Trophoblast cell (in vitro differentiated cells and primary cell): ENCODE results near the gene ENTHD1.

Experiments
- DNase-seq, 2 donors: peaks; one replicate each; pipeline ENCODE4 v3.0.0-alpha.2; 2016
- H2AFZ ChIP-seq: 2 replicates; pipeline ENCODE4 v1.6.1; 2013; ENCODE audit warnings: low read length, moderate library complexity, mild to moderate bottlenecking; ENCODE audit not compliant: insufficient read depth, poor library complexity
- H2AK5ac ChIP-seq: 2 replicates; pipeline ENCODE4 v1.6.1; 2013; ENCODE audit warnings: mild to moderate bottlenecking, low read length
- H2BK120ac ChIP-seq: 2 replicates; pipeline ENCODE4 v1.6.1; 2013; ENCODE audit warnings: low read length, mild to moderate bottlenecking, moderate library complexity; ENCODE audit not compliant: insufficient read depth, poor library complexity
- H2BK12ac ChIP-seq: 2 replicates; pipeline ENCODE4 v1.6.1; 2013; ENCODE audit warnings: mild to moderate bottlenecking, low read length, moderate library complexity
- H2BK5ac ChIP-seq: 2 replicates; pipeline ENCODE4 v1.6.1; 2013; ENCODE audit warnings: low read length, low read depth, moderate library complexity, mild to moderate bottlenecking; ENCODE audit not compliant: poor library complexity
- H3K14ac ChIP-seq: 2 replicates; pipeline ENCODE4 v1.6.1; 2013; ENCODE audit warnings: mild to moderate bottlenecking, low read length
- H3K18ac ChIP-seq: 2 replicates; pipeline ENCODE4 v1.6.1; 2013; ENCODE audit warnings: mild to moderate bottlenecking, low read length
- H3K23ac ChIP-seq: 2 replicates; pipeline ENCODE4 v1.6.1; 2013; ENCODE audit warnings: low read length
- H3K27ac ChIP-seq: 2 replicates; pipeline ENCODE4 v1.5.1; 2013; ENCODE audit warnings: low read depth, mild to moderate bottlenecking, inconsistent platforms, low read length, moderate library complexity
- H3K27me3 ChIP-seq: 2 replicates; pipeline ENCODE4 v1.6.1; 2013; ENCODE audit warnings: inconsistent platforms, mild to moderate bottlenecking, low read length, moderate library complexity; ENCODE audit not compliant: insufficient read depth
- H3K36me3 ChIP-seq, 2 experiments: 1 replicate in 1 of 2; 2 replicates in 1 of 2; pipeline ENCODE4 v1.6.1; 2013; ENCODE audit warnings: low read length in 2 of 2, mild to moderate bottlenecking in 2 of 2, moderate library complexity in 1 of 2; ENCODE audit not compliant: insufficient read depth in 2 of 2, control insufficient read depth in 1 of 2
- H3K4ac ChIP-seq: 2 replicates; pipeline ENCODE4 v1.6.1; 2013; ENCODE audit warnings: low read depth, mild to moderate bottlenecking, low read length, moderate library complexity
- H3K4me1 ChIP-seq, 2 experiments: 1 replicate in 1 of 2; 2 replicates in 1 of 2; pipeline ENCODE4 v1.6.1; 2013; ENCODE audit warnings: low read length in 2 of 2, mild to moderate bottlenecking in 2 of 2, moderate library complexity in 1 of 2; ENCODE audit not compliant: insufficient read depth in 2 of 2, control insufficient read depth in 1 of 2
- H3K4me2 ChIP-seq: 2 replicates; pipeline ENCODE4 v1.6.1; 2013; ENCODE audit warnings: inconsistent platforms, mild to moderate bottlenecking, low read length, moderate library complexity
- H3K4me3 ChIP-seq: 2 replicates; pipeline ENCODE4 v1.5.1; 2013; ENCODE audit warnings: mild to moderate bottlenecking, low read depth, low read length, inconsistent platforms
- H3K79me1 ChIP-seq: one replicate; pipeline ENCODE4 v1.6.1; 2013; ENCODE audit warnings: low read length
- H3K79me2 ChIP-seq: 2 replicates; pipeline ENCODE4 v1.6.1; 2013; ENCODE audit warnings: low read length, mild to moderate bottlenecking; ENCODE audit not compliant: control insufficient read depth, insufficient read depth, poor library complexity
- H3K9ac ChIP-seq: 2 replicates; pipeline ENCODE4 v1.6.1; 2013; ENCODE audit warnings: mild to moderate bottlenecking, low read length
- H3K9me3 ChIP-seq: 2 replicates; pipeline ENCODE4 v1.6.1; 2013; ENCODE audit warnings: low read depth, mild to moderate bottlenecking, control low read depth, inconsistent platforms, low read length; ENCODE audit not compliant: insufficient read depth
- H4K12ac ChIP-seq: 2 replicates; pipeline ENCODE4 v1.6.1; 2013; ENCODE audit warnings: low read depth, mild to moderate bottlenecking, low read length, moderate library complexity
- H4K8ac ChIP-seq: 2 replicates; pipeline ENCODE4 v1.6.1; 2013; ENCODE audit warnings: low read depth, mild to moderate bottlenecking, low read length, moderate library complexity
- H4K91ac ChIP-seq: one replicate; pipeline ENCODE4 v1.6.1; 2013; ENCODE audit warnings: low read depth, mild to moderate bottlenecking, low read length, moderate library complexity
- WGBS: extraction: QIAGEN DNeasy Blood & Tissue Kit; methylation state at CpG from one replicate; pipeline ENCODE4 v1.1.7; 2013; ENCODE audit warnings: missing lambda C conversion rate; ENCODE audit not compliant: insufficient read length, insufficient coverage; ENCODE audit errors: extremely low coverage; 5-methylcytosine and 5-hydroxymethylcytosine counted together

The ENTHD1 gene

GRCh38 chr22:39917197-39917643, 23.7 kb upstream of the ENTHD1 start:
- Histone ChIP-seq H4K12ac (no peak overlapping the region), H3K27me3 (no peaks in the 10 kb centered on the region), H3K4ac (no peak overlapping the region), H3K14ac (no peak overlapping the region), H2AFZ (no peak overlapping the region), H3K9ac (no peak overlapping the region), H3K79me1 (no peaks in the 10 kb centered on the region), H4K91ac (no peak overlapping the region), H3K36me3 (no peaks in the 10 kb centered on the region), H2BK5ac (no peak overlapping the region), H2BK120ac (no peak overlapping the region), H3K4me2 (no peak overlapping the region), H4K8ac (no peak overlapping the region), H3K4me3 (no peak overlapping the region), H2BK12ac (no peak overlapping the region), H3K79me2 (no peaks in the 10 kb centered on the region), H3K4me1 (no peaks in the 10 kb centered on the region), H3K18ac (no peak overlapping the region), H3K23ac (no peak overlapping the region), H3K9me3 (no peaks in the 10 kb centered on the region), H2AK5ac (no peak overlapping the region), H3K27ac (no peak overlapping the region)
- no peak for DNase-seq
- no CpG with 5 or more reads among the region's 5 CpGs for WGBS

- Histone ChIP-seq H3K79me1 (no peaks in the 10 kb centered on the region), H3K79me2 (no peaks in the 10 kb centered on the region), H3K4me2 (no peak overlapping the region), H3K4me3 (no peak overlapping the region), H2BK12ac (no peak overlapping the region), H3K23ac (no peak overlapping the region), H3K14ac (no peak overlapping the region), H4K8ac (no peak overlapping the region), H3K27ac (no peak overlapping the region), H2AK5ac (no peak overlapping the region), H3K4ac (no peak overlapping the region), H3K27me3 (no peaks in the 10 kb centered on the region), H3K9ac (no peak overlapping the region), H4K12ac (no peak overlapping the region), H3K18ac (no peak overlapping the region), H4K91ac (no peak overlapping the region), H2BK5ac (no peak overlapping the region), H3K36me3 (no peaks in the 10 kb centered on the region), H3K4me1 (no peaks in the 10 kb centered on the region), H2BK120ac (no peak overlapping the region), H2AFZ (no peak overlapping the region), H3K9me3 (no peaks in the 10 kb centered on the region)
- no peak for DNase-seq
- no CpG with 5 or more reads among the region's 3 CpGs for WGBS
Measured at GRCh38 chr22:39916496-39916895, 22.9 kb upstream of the ENTHD1 start.

GRCh38 chr22:39915295-39915726, 21.8 kb upstream of the ENTHD1 start:
- no peak overlapping the region for H3K4me3 ChIP-seq
- H3K9ac ChIP-seq: no peak overlapping the region
- no peak overlapping the region for H3K14ac ChIP-seq
- H2AFZ ChIP-seq: no peak overlapping the region
- H3K27me3 ChIP-seq: no peaks in the 10 kb centered on the region
- no peaks in the 10 kb centered on the region for H3K79me1 ChIP-seq
- no peak overlapping the region for H3K18ac ChIP-seq
- H2BK5ac ChIP-seq: no peak overlapping the region
- H2BK120ac ChIP-seq: no peak overlapping the region
- H4K8ac ChIP-seq: no peak overlapping the region
- DNase-seq: no peak
- no peak overlapping the region for H3K4me2 ChIP-seq
- H4K91ac ChIP-seq: no peak overlapping the region
- no peak overlapping the region for H4K12ac ChIP-seq
- H3K9me3 ChIP-seq: no peaks in the 10 kb centered on the region
- no CpG with 5 or more reads among the region's 4 CpGs for WGBS
- H3K36me3 ChIP-seq: no peaks in the 10 kb centered on the region
- no peak overlapping the region for H2AK5ac ChIP-seq
- no peak overlapping the region for H3K27ac ChIP-seq
- H3K4me1 ChIP-seq: no peaks in the 10 kb centered on the region
- no peaks in the 10 kb centered on the region for H3K79me2 ChIP-seq
- H3K23ac ChIP-seq: no peak overlapping the region
- H3K4ac ChIP-seq: no peak overlapping the region
- no peak overlapping the region for H2BK12ac ChIP-seq

- H4K8ac ChIP-seq: no peak overlapping the region
- H2BK120ac ChIP-seq: no peak overlapping the region
- H2AK5ac ChIP-seq: no peak overlapping the region
- no peaks in the 10 kb centered on the region for H3K79me2 ChIP-seq
- H3K4me2 ChIP-seq: no peak overlapping the region
- H3K18ac ChIP-seq: no peak overlapping the region
- no peak overlapping the region for H3K23ac ChIP-seq
- no peak overlapping the region for H4K91ac ChIP-seq
- no peaks in the 10 kb centered on the region for H3K79me1 ChIP-seq
- DNase-seq: no peak
- no peaks in the 10 kb centered on the region for H3K9me3 ChIP-seq
- H2BK12ac ChIP-seq: no peak overlapping the region
- no peak overlapping the region for H3K4me3 ChIP-seq
- no peak overlapping the region for H3K4ac ChIP-seq
- no peak overlapping the region for H2AFZ ChIP-seq
- no peaks in the 10 kb centered on the region for H3K27me3 ChIP-seq
- no peak overlapping the region for H3K9ac ChIP-seq
- no CpG with 5 or more reads among the region's 9 CpGs for WGBS
- H3K4me1 ChIP-seq: no peaks in the 10 kb centered on the region
- H3K27ac ChIP-seq: no peak overlapping the region
- H3K36me3 ChIP-seq: no peaks in the 10 kb centered on the region
- no peak overlapping the region for H3K14ac ChIP-seq
- H4K12ac ChIP-seq: no peak overlapping the region
- no peak overlapping the region for H2BK5ac ChIP-seq
Measured at GRCh38 chr22:39914584-39914983, 21.0 kb upstream of the ENTHD1 start.
